ENCODE results near the gene RASA3. TPM values are rescaled to one million over a fixed set of nuclear protein-coding genes. Genes with fewer than 3 reads are reported as not detected.

The RASA3 gene
- total and polyA plus RNA-seq, 2 of the 8 experiments (the other 6 are each of a cell fraction or from before 2014, with no cell fraction given), result 7.5 to 21.9 TPM

- CTCF ChIA-PET (ENCODE audit: partially characterized antibody), result no interaction called here
- no peak for FAIRE-seq
- H3K4ac ChIP-seq (replicated peaks; ENCODE audit: insufficient read length, low read depth, low read length), result no peak overlapping the region
- TF ChIP-seq SAP30 (IDR thresholded peaks at IDR 0.05; ENCODE audit: insufficient read depth, insufficient replicate concordance, low read length), result no peak
Measured at GRCh38 chr13:113991676-113992179, 140.7 kb downstream of the RASA3 start.

More at GRCh38 chr13:113991676-113992179, 140.7 kb downstream of the RASA3 start:
- peaks cover 4 to 8% of the 10 kb centered on the region in 2 experiments; a peak in 3 of 4 replicates for H3K9me3 ChIP-seq (ENCODE audit: insufficient read depth in 2 of 2, low read depth in 1 of 2, low read length in 1 of 2)
- H3K9ac ChIP-seq (replicated peaks in 1 of 4; ENCODE audit: extremely low read depth in 1 of 4, low read depth in 3 of 4, low read length in 3 of 4), result no peak overlapping the region
- H3K79me2 ChIP-seq (ENCODE audit: control insufficient read depth in 1 of 2, insufficient read depth in 2 of 2, low read length in 2 of 2), result no peaks in the 10 kb centered on the region
- peaks cover 0 to 16% (median 11%) of the 10 kb centered on the region in 4 experiments; a peak in 5 of 8 replicates for H3K36me3 ChIP-seq (ENCODE audit: control insufficient read depth in 2 of 4, insufficient read depth in 4 of 4, low read length in 3 of 4)
- no peak overlapping the region for H2BK12ac ChIP-seq (ENCODE audit: low read depth, low read length)
- H4K8ac ChIP-seq (ENCODE audit: extremely low read depth, insufficient read depth, low read length), result no peak overlapping the region
- no peak overlapping the region for H2BK5ac ChIP-seq (ENCODE audit: low read depth, low read length)
- H3K4me1 ChIP-seq (replicated peaks in 1 of 4; ENCODE audit: control insufficient read depth in 3 of 4, insufficient read depth in 4 of 4, low read length in 3 of 4), result no peaks in the 10 kb centered on the region
- no peak overlapping the region for H4K5ac ChIP-seq (ENCODE audit: insufficient read length, low read depth, low read length)
- H3K27me3 ChIP-seq (replicated peaks in 1 of 4; ENCODE audit: control insufficient read depth in 3 of 4, extremely low read depth in 1 of 4, insufficient read depth in 3 of 4, low read length in 3 of 4), result no peaks in the 10 kb centered on the region
- H3K4me3 ChIP-seq (ENCODE audit: extremely low read depth in 1 of 4, insufficient read depth in 2 of 4, low read depth in 3 of 4, low read length in 4 of 4), result no peak overlapping the region
- no peak overlapping the region for H3K56ac ChIP-seq (replicated peaks; ENCODE audit: insufficient read length, low read depth, low read length)
- WGBS, 2 experiments (ENCODE audit: extremely low coverage in 1 of 2, insufficient coverage in 1 of 2, insufficient read length in 1 of 2, insufficient replicate concordance in 2 of 2, low coverage in 1 of 2, low lambda C conversion rate in 2 of 2, missing lambda C conversion rate in 1 of 2), result 91% methylated on average over 11 of the region's 11 CpGs; no CpG with 5 or more reads in 1 of the 2 experiments
- no peak overlapping the region for H3K23ac ChIP-seq (ENCODE audit: insufficient read length)
- H4K91ac ChIP-seq (replicated peaks; ENCODE audit: insufficient read length, low read length), result no peak overlapping the region
- DNase-seq (ENCODE audit: low read depth in 1 of 2, low spot score in 2 of 2), result no peak
- H2AK5ac ChIP-seq (ENCODE audit: low read depth, low read length), result no peak overlapping the region
- no peak overlapping the region for H3K27ac ChIP-seq (ENCODE audit: low read depth, low read length)
- H3K18ac ChIP-seq (ENCODE audit: extremely low read depth, low read length), result no peak overlapping the region
- peaks cover 9% of the 10 kb centered on the region; the same call in 1 of the 2 replicates for H3K23me2 ChIP-seq (ENCODE audit: low read depth, low read length)
- peaks cover 3 to 4% of the 10 kb centered on the region in 2 experiments for H4K20me1 ChIP-seq (replicated peaks in 1 of 2; ENCODE audit: control insufficient read depth in 1 of 2, insufficient read depth in 2 of 2, low read length in 2 of 2)
- no peak overlapping the region for H2BK20ac ChIP-seq (ENCODE audit: low read length)
- H2BK120ac ChIP-seq (replicated peaks; ENCODE audit: low read depth, low read length), result no peak overlapping the region
- no peak overlapping the region for H2AFZ ChIP-seq (ENCODE audit: low read length)
- no peak overlapping the region for H2BK15ac ChIP-seq (ENCODE audit: low read length)
- no peak overlapping the region for H3K4me2 ChIP-seq (ENCODE audit: insufficient read depth in 1 of 2, low read depth in 2 of 2, low read length in 2 of 2)
- no peaks in the 10 kb centered on the region; the same call in 1 of the 2 replicates for H3K79me1 ChIP-seq (ENCODE audit: low read depth, low read length)
- POLR2A ChIA-PET (ENCODE audit: partially characterized antibody), result interaction anchor here (1.8 kb wide), 1 partner anchor 10 kb away, joined by 3 read pairs; no protein-coding TSS in a partner anchor
- H3K14ac ChIP-seq (ENCODE audit: insufficient read length), result no peak overlapping the region
